Lower lobe of right lung (tissue), 2 donors: ENCODE results near the gene HIF1A. TPM values are rescaled to one million over a fixed set of nuclear protein-coding genes. Genes with fewer than 3 reads are reported as not detected.
"Not testable (repeated sequence)": the region's sequence is repeated elsewhere in the genome, so short reads cannot be mapped to it uniquely, and the experiment has no call there.

ENCODE experiments used
- ATAC-seq, 2 donors: fragments of 200-7000 bp; cut with Tn5 transposase; one replicate each; pipeline ENCODE4 v1.9.1; 2020 to 2022; ENCODE audit warnings: mild to moderate bottlenecking in 2 of 2, moderate library complexity in 2 of 2
- DNase-seq: peaks from one replicate; pipeline ENCODE4 v3.0.0-alpha.2; 2020
- H3K27ac ChIP-seq: fragments of 200-600 bp; one replicate; pipeline ENCODE4 v1.8.0; 2022
- H3K27me3 ChIP-seq: fragments of 200-600 bp; one replicate; pipeline ENCODE4 v1.8.0; 2022; ENCODE audit warnings: low read depth
- H3K36me3 ChIP-seq: fragments of 200-600 bp; one replicate; pipeline ENCODE4 v1.8.0; 2022; ENCODE audit warnings: mild to moderate bottlenecking
- H3K4me1 ChIP-seq: fragments of 200-600 bp; one replicate; pipeline ENCODE4 v1.8.0; 2022
- H3K4me3 ChIP-seq: fragments of 200-600 bp; one replicate; pipeline ENCODE4 v1.8.0; 2022; ENCODE audit warnings: mild to moderate bottlenecking
- H3K9me3 ChIP-seq: fragments of 200-600 bp; one replicate; pipeline ENCODE4 v1.8.0; 2022
- intact Hi-C: fragments of 100-400 bp; cut with DNase I; formaldehyde crosslinking; loops from one replicate; pipeline ENCODE4 v1.11.0; 2022
- total RNA-seq: library from RNA; stranded (reverse); fragmentation: NEBNext Ultra II Directional; extraction: Animal tissue kit (Norgen Biotek cat#: 25700); gene quantifications from one replicate; pipeline ENCODE4 v1.2.1, GENCODE V29; 2021
- TF ChIP-seq, protein P1 (sequence below): fragments of 200-600 bp; IDR thresholded peaks from one replicate; pipeline ENCODE4 v1.8.0; 2022; ENCODE audit warnings: antibody characterized with exemption, mild to moderate bottlenecking
- donor health status: DM: no; HTN: yes; CAD: no; lungs with severe emphysema.

HIF1A gene
- total RNA-seq, 1 donor from 2014 or later, result 68.6 TPM

DNA sequence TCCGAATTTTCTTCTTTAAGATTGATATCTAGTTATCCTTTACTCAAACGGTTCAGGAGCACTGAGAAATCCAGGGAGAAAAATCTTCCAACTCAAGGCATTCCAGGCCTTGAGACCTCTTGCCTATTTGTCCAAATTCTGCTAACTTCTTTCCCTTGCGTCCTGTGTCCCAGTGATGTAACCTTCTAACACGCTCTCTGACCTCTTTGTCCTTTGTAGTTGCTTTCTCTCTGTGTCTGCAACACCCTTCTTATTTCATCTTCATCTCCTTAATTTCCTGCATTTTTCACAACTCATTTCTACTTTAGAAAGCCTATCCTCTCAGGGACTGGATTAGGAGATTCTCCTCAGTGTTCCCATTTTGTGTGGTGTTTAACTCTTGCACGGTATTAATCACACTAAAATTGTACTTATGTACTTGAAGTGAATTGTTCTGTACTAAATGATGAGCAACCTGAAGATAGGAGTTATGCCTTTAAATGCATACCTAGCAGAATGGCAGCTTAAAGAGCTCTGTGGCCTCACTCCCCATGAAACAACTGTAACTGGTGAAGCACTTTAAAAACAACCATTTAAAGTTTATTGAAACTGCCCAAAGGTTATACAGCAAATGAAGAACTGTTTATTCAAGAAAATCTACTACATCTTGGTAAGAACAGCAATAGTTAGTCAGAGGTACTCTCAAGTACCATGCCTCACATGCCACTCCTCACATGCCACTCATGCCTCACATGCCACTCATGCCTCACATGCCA, 59.5 kb downstream of the HIF1A start:
- Histone ChIP-seq H3K36me3 (no peaks in the 10 kb centered on the region), H3K4me1 (peaks cover 24% of the 10 kb centered on the region), H3K27me3 (no peaks in the 10 kb centered on the region), H3K9me3 (no peaks in the 10 kb centered on the region), H3K4me3 (no peak overlapping the region), H3K27ac (no peak overlapping the region)
- TF ChIP-seq, protein P1, sequence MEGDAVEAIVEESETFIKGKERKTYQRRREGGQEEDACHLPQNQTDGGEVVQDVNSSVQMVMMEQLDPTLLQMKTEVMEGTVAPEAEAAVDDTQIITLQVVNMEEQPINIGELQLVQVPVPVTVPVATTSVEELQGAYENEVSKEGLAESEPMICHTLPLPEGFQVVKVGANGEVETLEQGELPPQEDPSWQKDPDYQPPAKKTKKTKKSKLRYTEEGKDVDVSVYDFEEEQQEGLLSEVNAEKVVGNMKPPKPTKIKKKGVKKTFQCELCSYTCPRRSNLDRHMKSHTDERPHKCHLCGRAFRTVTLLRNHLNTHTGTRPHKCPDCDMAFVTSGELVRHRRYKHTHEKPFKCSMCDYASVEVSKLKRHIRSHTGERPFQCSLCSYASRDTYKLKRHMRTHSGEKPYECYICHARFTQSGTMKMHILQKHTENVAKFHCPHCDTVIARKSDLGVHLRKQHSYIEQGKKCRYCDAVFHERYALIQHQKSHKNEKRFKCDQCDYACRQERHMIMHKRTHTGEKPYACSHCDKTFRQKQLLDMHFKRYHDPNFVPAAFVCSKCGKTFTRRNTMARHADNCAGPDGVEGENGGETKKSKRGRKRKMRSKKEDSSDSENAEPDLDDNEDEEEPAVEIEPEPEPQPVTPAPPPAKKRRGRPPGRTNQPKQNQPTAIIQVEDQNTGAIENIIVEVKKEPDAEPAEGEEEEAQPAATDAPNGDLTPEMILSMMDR, result no peak
- ATAC-seq (no peak), DNase-seq (no peak)
- intact Hi-C loops, result no loop called here

DNA sequence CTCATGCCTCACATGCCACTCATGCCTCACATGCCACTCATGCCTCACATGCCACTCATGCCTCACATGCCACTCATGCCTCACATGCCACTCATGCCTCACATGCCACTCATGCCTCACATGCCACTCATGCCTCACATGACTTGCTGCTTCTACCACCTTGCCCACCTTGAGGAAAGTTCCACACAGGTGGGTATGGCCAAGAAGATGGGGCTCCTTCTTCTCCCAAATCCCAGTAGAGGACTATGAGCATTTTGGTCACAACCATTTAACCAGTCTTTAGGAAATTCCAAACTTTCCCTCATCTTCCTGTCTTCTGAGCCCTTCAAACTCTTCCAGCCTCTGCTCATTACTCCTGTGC, 60.0 kb downstream of the HIF1A start:
- intact Hi-C loops, H3K27me3 ChIP-seq, H3K27ac ChIP-seq, ATAC-seq, H3K4me3 ChIP-seq, H3K9me3 ChIP-seq, H3K36me3 ChIP-seq, DNase-seq: not testable (repeated sequence)
- peaks cover 19% of the 10 kb centered on the region for H3K4me1 ChIP-seq

DNA sequence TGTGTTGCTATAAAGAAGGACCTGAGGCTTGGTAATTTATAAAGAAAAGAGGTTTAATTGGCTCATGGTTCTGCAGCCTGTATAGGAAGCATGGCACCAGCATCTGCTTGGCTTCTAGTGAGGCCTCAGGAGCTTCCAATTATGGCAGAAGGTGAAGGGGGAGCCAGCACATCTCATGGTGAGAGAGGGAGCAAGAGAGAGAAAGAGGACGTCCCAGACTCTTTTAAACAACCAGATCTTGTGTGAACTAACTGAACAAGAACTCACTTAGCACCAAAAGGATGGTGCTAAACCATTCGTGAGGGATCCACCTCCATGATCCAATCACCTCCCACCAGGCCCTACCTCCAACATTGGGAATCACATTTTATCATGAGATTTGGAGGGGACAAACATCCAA, 60.8 kb downstream of the HIF1A start:
- TF ChIP-seq, protein P1, result no peak
- Histone ChIP-seq H3K4me3 (no peak overlapping the region), H3K9me3 (no peaks in the 10 kb centered on the region), H3K36me3 (no peaks in the 10 kb centered on the region), H3K27me3 (no peaks in the 10 kb centered on the region), H3K4me1 (peaks cover 15% of the 10 kb centered on the region), H3K27ac (no peak overlapping the region)
- intact Hi-C loops, result no loop called here
- ATAC-seq (no peak), DNase-seq (no peak)

DNA sequence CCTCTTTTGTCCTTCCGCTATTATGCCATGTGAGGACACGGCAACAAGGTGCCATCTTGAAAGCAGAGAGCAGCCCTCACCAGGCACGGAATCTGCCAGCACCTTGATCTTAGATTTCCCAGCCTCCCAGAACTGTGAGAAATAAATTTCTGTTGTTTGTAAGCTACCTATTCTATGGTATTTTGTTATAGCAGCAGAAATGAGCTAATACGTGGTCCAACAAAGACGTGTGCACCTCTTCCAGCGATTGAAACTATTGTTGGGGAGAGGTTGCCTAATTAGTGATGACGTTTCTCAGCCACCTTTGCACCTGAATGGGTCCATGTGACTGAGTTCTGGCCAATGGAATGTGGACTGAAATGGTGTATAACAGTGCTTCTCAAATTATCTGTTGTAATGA, 64.6 kb downstream of the HIF1A start:
- H3K4me3 ChIP-seq, result no peak overlapping the region
- no peak overlapping the region for H3K27ac ChIP-seq
- TF ChIP-seq, protein P1, result no peak
- H3K4me1 ChIP-seq, result peaks cover 19% of the 10 kb centered on the region
- H3K9me3 ChIP-seq, result no peaks in the 10 kb centered on the region
- DNase-seq, result no peak
- no peaks in the 10 kb centered on the region for H3K27me3 ChIP-seq
- intact Hi-C loops, result no loop called here
- no peak for ATAC-seq
- no peaks in the 10 kb centered on the region for H3K36me3 ChIP-seq

DNA sequence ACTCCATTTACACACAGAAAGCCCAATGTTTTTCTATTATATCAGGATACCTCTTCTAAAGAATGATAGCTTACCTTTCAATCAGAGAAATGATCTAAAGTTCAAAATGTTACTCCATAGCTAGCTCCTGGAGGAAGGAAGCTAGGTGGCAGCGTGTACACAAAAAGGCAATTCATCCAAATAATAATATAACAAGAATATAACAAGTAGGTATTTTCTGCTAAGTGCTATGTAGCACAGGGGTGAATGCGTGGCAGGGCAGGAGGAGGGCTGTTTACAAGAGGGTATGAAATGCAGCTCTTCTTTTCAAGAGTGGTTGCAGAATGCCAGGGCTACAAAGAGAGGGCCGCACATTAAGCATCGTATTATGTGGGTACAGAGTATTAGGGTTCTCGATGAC, 66.2 kb downstream of the HIF1A start:
- H3K27me3 ChIP-seq, result no peaks in the 10 kb centered on the region
- H3K36me3 ChIP-seq, result no peaks in the 10 kb centered on the region
- H3K9me3 ChIP-seq, result no peaks in the 10 kb centered on the region
- ATAC-seq (no peak), DNase-seq (no peak)
- peaks cover 19% of the 10 kb centered on the region for H3K4me1 ChIP-seq
- peak overlapping the region; percentile 86 for H3K27ac ChIP-seq
- intact Hi-C loops, result no loop called here
- H3K4me3 ChIP-seq, result peak overlapping the region; percentile 87
- TF ChIP-seq, protein P1, result no peak

DNA sequence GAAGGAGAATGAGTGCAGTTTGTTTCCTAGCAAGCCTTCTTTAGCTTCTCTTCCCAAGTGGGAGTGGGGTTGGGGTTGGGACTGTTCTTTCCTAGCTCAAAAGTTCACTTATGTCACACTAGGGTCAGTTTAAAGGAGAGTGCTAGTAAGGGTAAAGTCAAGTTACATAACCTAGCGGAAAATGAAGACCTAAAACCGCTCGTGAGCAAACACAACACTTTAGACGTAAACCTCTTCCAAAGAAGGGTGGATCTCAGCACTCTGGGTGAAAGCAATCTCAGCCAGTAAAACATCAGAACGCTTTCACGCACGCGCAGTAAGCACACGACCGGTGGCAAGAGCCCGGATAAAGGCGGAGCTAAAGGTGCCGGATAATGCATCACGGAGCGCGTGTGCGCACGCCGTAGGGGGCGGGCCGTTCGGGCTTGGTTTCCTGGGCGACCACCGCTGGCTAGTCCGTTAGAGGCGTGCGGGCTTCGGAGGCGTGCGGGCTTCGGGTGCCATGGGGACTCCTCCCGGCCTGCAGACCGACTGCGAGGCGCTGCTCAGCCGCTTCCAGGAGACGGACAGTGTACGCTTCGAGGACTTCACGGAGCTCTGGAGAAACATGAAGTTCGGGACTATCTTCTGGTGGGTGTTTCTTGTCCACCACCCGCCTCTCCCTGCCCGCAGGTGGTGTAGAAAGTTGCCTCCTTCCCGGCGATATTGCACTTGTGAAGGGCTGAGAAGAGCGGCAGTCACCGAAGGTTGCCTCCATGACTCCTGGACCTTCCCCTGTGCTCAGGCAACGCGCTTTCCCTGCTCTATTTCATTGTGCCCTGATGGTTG, 66.9 kb downstream of the HIF1A start, which contains the start of gene SNAPC1:
TSS of gene SNAPC1 (plus strand) at position 462 of the 828 bp plus-strand sequence. CDS start at position 503, 41 bp downstream.
- Histone ChIP-seq H3K36me3 (no peaks in the 10 kb centered on the region), H3K4me3 (peak within 1 kb of the TSS; percentile 87), H3K9me3 (no peaks in the 10 kb centered on the region), H3K4me1 (peaks cover 19% of the 10 kb centered on the region), H3K27ac (peak within 1 kb of the TSS; percentile 86), H3K27me3 (no peaks in the 10 kb centered on the region)
- ATAC-seq, result peak; percentile 99 to 100
- intact Hi-C loops, result no loop called here
- TF ChIP-seq, protein P1, result no peak
- peak; percentile 98 for DNase-seq
